HL-60 (cell line): ENCODE measurements around the gene DVL1.
"Not testable (repeated sequence)": the region's sequence is repeated elsewhere in the genome, so short reads cannot be mapped to it uniquely, and the experiment has no call there.

Source experiments
- DNase-seq, 2 experiments: peaks; one replicate each; pipeline ENCODE4 v3.0.0-alpha.2; 2010 to 2020; ENCODE audit warnings: low read depth in 1 of 2, low spot score in 1 of 2
- H3K27ac ChIP-seq: fragments of 250-450 bp; sonication (Bioruptor Pico); replicated peaks from 2 replicates; pipeline ENCODE4 v1.5.1; 2020; ENCODE audit warnings: mild to moderate bottlenecking, moderate library complexity
- H3K27me3 ChIP-seq: fragments of 250-450 bp; sonication (Bioruptor Pico); 2 replicates; pipeline ENCODE4 v1.5.1; 2021; ENCODE audit warnings: mild to moderate bottlenecking, moderate library complexity; ENCODE audit not compliant: insufficient read depth, poor library complexity, severe bottlenecking
- H3K4me3 ChIP-seq: replicated peaks from 2 replicates; pipeline ENCODE4 v1.5.1; 2011; ENCODE audit warnings: mild to moderate bottlenecking, control low read depth, low read length; ENCODE audit not compliant: insufficient read depth
- CTCF ChIP-seq: IDR thresholded peaks from one replicate; pipeline ENCODE4 v1.5.1; 2011; ENCODE audit warnings: low read length, control low read depth, inconsistent platforms; ENCODE audit not compliant: insufficient read depth
- GABPA ChIP-seq: IDR thresholded peaks from 2 replicates; pipeline ENCODE4 v1.6.1; 2012; ENCODE audit warnings: low read depth
- POLR2AphosphoS5 ChIP-seq: IDR thresholded peaks from 2 replicates; pipeline ENCODE4 v1.6.1; 2012; ENCODE audit warnings: low read depth
- REST ChIP-seq: IDR thresholded peaks from 2 replicates; pipeline ENCODE4 v1.6.1; 2012; ENCODE audit warnings: low read depth; ENCODE audit not compliant: insufficient replicate concordance
- SPI1 ChIP-seq: IDR thresholded peaks from 2 replicates; pipeline ENCODE4 v1.6.1; 2012; ENCODE audit warnings: low read depth, mild to moderate bottlenecking, borderline replicate concordance

DVL1 gene

GRCh38 chr1:1316199-1316598, 33.0 kb downstream of the DVL1 start:
- not testable (repeated sequence) for H3K27ac ChIP-seq, H3K27me3 ChIP-seq, H3K4me3 ChIP-seq, DNase-seq
- 0 out of 2 replicates have a peak, but pooled peaks have one; percentile 2 for TF ChIP-seq POLR2AphosphoS5

- no peaks in the 10 kb centered on the region for H3K27me3 ChIP-seq
- H3K27ac ChIP-seq: no peak overlapping the region
- TF ChIP-seq CTCF (no peak), POLR2AphosphoS5 (0 out of 2 replicates have a peak, but pooled peaks have one; percentile 3), REST (no peak)
- H3K4me3 ChIP-seq: no peak overlapping the region
- DNase-seq: no peak
These were observed 33.7 kb downstream of the DVL1 start for GRCh38 chr1:1315435-1315954.

- H3K4me3 ChIP-seq: no peak overlapping the region
These were observed 34.4 kb downstream of the DVL1 start for GRCh38 chr1:1314678-1315335.

More at GRCh38 chr1:1314678-1315335, 34.4 kb downstream of the DVL1 start:
- H3K27ac ChIP-seq: no peak overlapping the region
- no peak for TF ChIP-seq GABPA
- TF ChIP-seq CTCF: no peak
- TF ChIP-seq POLR2AphosphoS5: 0 out of 2 replicates have a peak, but pooled peaks have one; percentile 1
- TF ChIP-seq REST: no peak
- no peak for TF ChIP-seq SPI1
- no peak for DNase-seq
- no peaks in the 10 kb centered on the region for H3K27me3 ChIP-seq
